ENCODE data around the gene SLC35E4.
"Not testable (repeated sequence)": the region's sequence is repeated elsewhere in the genome, so short reads cannot be mapped to it uniquely, and the experiment has no call there.

SLC35E4 gene

DNA sequence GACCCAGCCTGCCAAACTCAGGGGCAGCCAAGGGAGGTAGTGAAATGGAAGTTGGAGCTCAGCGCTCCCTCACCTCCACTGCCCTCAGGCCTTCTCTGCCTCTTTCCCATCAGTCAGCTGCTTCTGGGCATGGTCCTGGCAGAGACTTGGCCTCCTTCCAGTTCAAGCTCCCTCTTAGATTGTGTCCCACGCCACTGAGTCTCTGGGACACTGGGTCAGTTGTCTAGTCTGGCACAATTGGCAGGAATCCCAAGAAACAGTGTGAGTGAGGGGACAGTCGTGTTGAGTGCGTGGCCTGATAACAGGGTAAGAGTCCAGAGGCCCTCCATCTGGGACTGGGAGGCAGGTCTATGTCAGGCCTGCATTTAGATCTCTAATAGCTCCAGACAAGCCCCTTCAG lies 7.1 kb upstream of the SLC35E4 start:
- TF ChIP-seq CTCF (IDR thresholded peaks at IDR 0.05; ENCODE audit: low read depth, low read length): no peak
- H3K27me3 ChIP-seq (ENCODE audit: insufficient read depth, low read depth, severe bottlenecking): no peaks in the 10 kb centered on the region
- H3K27ac ChIP-seq: no peak overlapping the region
- peaks cover 7% of the 10 kb centered on the region for H3K9me3 ChIP-seq (ENCODE audit: severe bottlenecking)
- H3K4me3 ChIP-seq (ENCODE audit: low read depth, low read length): no peak overlapping the region
- 0 out of 2 replicates have a peak, but pooled peaks cover 7% of the 10 kb centered on the region for H3K36me3 ChIP-seq
- DNase-seq: no peak

DNA sequence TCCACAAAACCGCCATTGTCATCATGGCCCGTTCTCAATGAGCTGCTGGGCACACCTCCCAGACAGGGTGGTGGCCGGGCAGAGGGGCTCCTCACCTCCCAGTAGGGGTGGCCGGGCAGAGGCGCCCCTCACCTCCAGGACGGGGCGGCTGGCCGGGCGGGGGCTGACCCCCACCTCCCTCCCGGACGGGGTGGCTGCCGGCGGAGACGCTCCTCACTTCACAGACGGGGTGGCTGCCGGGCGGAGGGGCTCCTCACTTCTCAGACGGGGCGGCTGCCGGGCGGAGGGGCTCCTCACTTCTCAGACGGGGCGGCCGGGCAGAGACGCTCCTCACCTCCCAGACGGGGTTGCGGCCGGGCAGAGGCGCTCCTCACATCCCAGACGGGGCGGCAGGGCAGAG lies 4.1 kb upstream of the SLC35E4 start:
- not testable (repeated sequence) for DNase-seq; H3K27me3 ChIP-seq (ENCODE audit: insufficient read depth, low read depth, severe bottlenecking); H3K36me3 ChIP-seq; H3K4me3 ChIP-seq (ENCODE audit: low read depth, low read length); H3K9me3 ChIP-seq (ENCODE audit: severe bottlenecking); H3K27ac ChIP-seq

- H3K27me3 ChIP-seq (ENCODE audit: insufficient read depth, low read depth, severe bottlenecking): no peaks in the 10 kb centered on the region
- H3K36me3 ChIP-seq: no peaks in the 10 kb centered on the region
- TF ChIP-seq CTCF (IDR thresholded peaks at IDR 0.05; ENCODE audit: low read depth, low read length): peak; percentile 92
- peak; percentile 92 for DNase-seq
- peaks cover 7% of the 10 kb centered on the region for H3K9me3 ChIP-seq (ENCODE audit: severe bottlenecking)
- peak overlapping the region; percentile 60 for H3K4me3 ChIP-seq (ENCODE audit: low read depth, low read length)
- H3K27ac ChIP-seq: peak overlapping the region; percentile 71
These were observed 929 bp upstream of the SLC35E4 start for GRCh38 chr22:30634471-30635233.

DNA sequence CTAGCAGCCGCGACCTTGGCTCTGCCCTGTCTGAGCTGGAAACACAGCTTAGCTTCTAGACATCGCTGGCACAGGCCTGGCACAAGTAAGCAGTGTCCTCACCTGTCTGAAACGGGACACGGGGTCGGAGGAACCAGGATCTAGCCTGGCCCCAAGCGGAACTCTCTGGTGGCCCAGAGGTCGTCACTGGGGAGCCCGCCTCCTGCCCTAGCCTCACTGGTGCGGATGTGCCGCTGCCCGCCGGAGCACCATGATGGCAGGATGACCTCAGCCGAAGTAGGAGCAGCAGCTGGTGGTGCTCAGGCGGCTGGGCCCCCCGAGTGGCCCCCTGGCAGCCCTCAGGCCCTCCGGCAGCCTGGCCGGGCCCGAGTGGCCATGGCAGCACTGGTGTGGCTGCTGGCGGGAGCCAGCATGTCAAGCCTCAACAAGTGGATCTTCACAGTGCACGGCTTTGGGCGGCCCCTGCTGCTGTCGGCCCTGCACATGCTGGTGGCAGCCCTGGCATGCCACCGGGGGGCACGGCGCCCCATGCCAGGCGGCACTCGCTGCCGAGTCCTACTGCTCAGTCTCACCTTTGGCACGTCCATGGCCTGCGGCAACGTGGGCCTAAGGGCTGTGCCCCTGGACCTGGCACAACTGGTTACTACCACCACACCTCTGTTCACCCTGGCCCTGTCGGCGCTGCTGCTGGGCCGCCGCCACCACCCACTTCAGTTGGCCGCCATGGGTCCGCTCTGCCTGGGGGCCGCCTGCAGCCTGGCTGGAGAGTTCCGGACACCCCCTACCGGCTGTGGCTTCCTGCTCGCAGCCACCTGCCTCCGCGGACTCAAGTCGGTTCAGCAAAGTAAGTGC lies 871 bp downstream of the SLC35E4 start:
- peaks cover 7% of the 10 kb centered on the region for H3K9me3 ChIP-seq (ENCODE audit: severe bottlenecking)
- TF ChIP-seq CTCF (IDR thresholded peaks at IDR 0.05; ENCODE audit: low read depth, low read length): no peak
- H3K27me3 ChIP-seq (ENCODE audit: insufficient read depth, low read depth, severe bottlenecking): no peaks in the 10 kb centered on the region
- no peaks in the 10 kb centered on the region for H3K36me3 ChIP-seq
- peak overlapping the region; percentile 81; the same call in 1 of the 2 replicates for H3K27ac ChIP-seq
- DNase-seq: no peak
- peak overlapping the region; percentile 60 for H3K4me3 ChIP-seq (ENCODE audit: low read depth, low read length)

DNA sequence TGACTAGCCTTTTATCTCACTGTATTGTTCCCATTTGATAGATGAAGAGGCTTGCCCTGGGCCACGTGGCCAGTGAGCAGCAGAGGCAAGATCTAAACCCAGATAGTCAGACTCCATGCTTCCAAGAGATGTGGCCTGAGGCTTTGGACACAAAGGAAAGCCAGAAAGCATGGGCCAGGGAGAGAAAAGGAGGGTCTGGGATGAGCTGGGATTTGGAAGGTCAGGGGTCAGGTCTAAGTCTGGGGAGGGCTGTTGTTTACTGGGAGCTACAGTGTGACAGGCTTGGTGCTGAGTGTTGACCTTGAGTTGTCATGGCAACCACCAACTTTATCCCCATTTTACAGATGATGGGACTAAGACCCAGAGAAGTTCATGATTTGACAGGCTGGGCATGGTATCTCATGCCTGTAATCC lies 2.1 kb downstream of the SLC35E4 start:
- DNase-seq: no peak
- no peak overlapping the region for H3K27ac ChIP-seq
- no peaks in the 10 kb centered on the region for H3K27me3 ChIP-seq (ENCODE audit: insufficient read depth, low read depth, severe bottlenecking)
- TF ChIP-seq CTCF (IDR thresholded peaks at IDR 0.05; ENCODE audit: low read depth, low read length): no peak
- H3K4me3 ChIP-seq (ENCODE audit: low read depth, low read length): no peak overlapping the region
- peaks cover under 1% of the 10 kb centered on the region for H3K9me3 ChIP-seq (ENCODE audit: severe bottlenecking)
- no peaks in the 10 kb centered on the region for H3K36me3 ChIP-seq

GRCh38 chr22:30640361-30640760 lies 4.8 kb downstream of the SLC35E4 start:
- no peak overlapping the region for H3K4me3 ChIP-seq (ENCODE audit: low read depth, low read length)
- no peak for DNase-seq
- H3K9me3 ChIP-seq (ENCODE audit: severe bottlenecking): no peaks in the 10 kb centered on the region
- no peak for TF ChIP-seq CTCF (IDR thresholded peaks at IDR 0.05; ENCODE audit: low read depth, low read length)
- H3K27me3 ChIP-seq (ENCODE audit: insufficient read depth, low read depth, severe bottlenecking): no peaks in the 10 kb centered on the region
- H3K27ac ChIP-seq: no peak overlapping the region
- H3K36me3 ChIP-seq: no peaks in the 10 kb centered on the region

All from WERI-Rb-1 (cell line).